Thymus (tissue), 11 donors: Measurements from ENCODE around the gene RUFY2. TPM values are rescaled to one million over a fixed set of nuclear protein-coding genes. Genes with fewer than 3 reads are reported as not detected.

Source experiments
- DNase-seq, 9 donors: peaks; one replicate each; pipeline ENCODE4 v3.0.0-alpha.2; 2013; ENCODE audit warnings: low spot score in 9 of 9, low read depth in 6 of 9, missing footprints in 1 of 9
- H3K27ac ChIP-seq, 2 donors: one replicate each; pipeline ENCODE4 v1.5.1; 2013; ENCODE audit warnings: control low read depth in 1 of 2, low read depth in 1 of 2, low read length in 1 of 2, mild to moderate bottlenecking in 1 of 2, moderate library complexity in 1 of 2
- H3K27me3 ChIP-seq, 2 donors: one replicate each; pipeline ENCODE4 v1.5.1; 2013; ENCODE audit warnings: low read length in 1 of 2; ENCODE audit not compliant: control insufficient read depth in 2 of 2, insufficient read depth in 1 of 2
- H3K36me3 ChIP-seq, 2 donors: one replicate each; pipeline ENCODE4 v1.5.1; 2013; ENCODE audit warnings: low read length in 1 of 2, mild to moderate bottlenecking in 1 of 2, moderate library complexity in 1 of 2; ENCODE audit not compliant: control insufficient read depth in 2 of 2, insufficient read depth in 2 of 2
- H3K4me1 ChIP-seq, 2 donors: one replicate each; pipeline ENCODE4 v1.5.1; 2013; ENCODE audit warnings: low read length in 2 of 2; ENCODE audit not compliant: control insufficient read depth in 2 of 2, insufficient read depth in 2 of 2
- H3K4me3 ChIP-seq, 2 donors: one replicate each; pipeline ENCODE4 v1.5.1; 2013; ENCODE audit warnings: low read length in 2 of 2, control low read depth in 1 of 2, mild to moderate bottlenecking in 1 of 2
- H3K9me3 ChIP-seq, 2 donors: one replicate each; pipeline ENCODE4 v1.5.1; 2013; ENCODE audit warnings: low read length in 1 of 2, mild to moderate bottlenecking in 1 of 2; ENCODE audit not compliant: control insufficient read depth in 2 of 2, insufficient read depth in 1 of 2
- WGBS: extraction: QIAGEN DNeasy Blood & Tissue Kit; methylation state at CpG from one replicate; pipeline ENCODE4 v1.1.7; 2013; 5-methylcytosine and 5-hydroxymethylcytosine counted together
- polyA plus RNA-seq: library from polyadenylated mRNA; stranded (reverse); fragments of 200-250 nt; gene quantifications from one replicate; pipeline ENCODE4 v1.2.3, GENCODE V29; 2013
- total RNA-seq: library from RNA; stranded (reverse); fragments of 120-200 nt; gene quantifications from one replicate; pipeline ENCODE4 v1.2.4, GENCODE V29; 2013
- donor health status: healthy.

Gene RUFY2
- total and polyA plus RNA-seq, 2 donors: 11.5 to 12.2 TPM

- H3K4me1 ChIP-seq: no peaks in the 10 kb centered on the region
- H3K27ac ChIP-seq: no peak overlapping the region
- H3K9me3 ChIP-seq: peaks cover 2 to 12% of the 10 kb centered on the region in 2 donors
- peaks cover 31 to 37% of the 10 kb centered on the region in 2 donors for H3K36me3 ChIP-seq
- WGBS: 97% methylated on average over 1 of the region's 1 CpG
- no peak for DNase-seq
- H3K4me3 ChIP-seq: no peak overlapping the region
- no peaks in the 10 kb centered on the region for H3K27me3 ChIP-seq
These were observed 35.5 kb downstream of the RUFY2 start for GRCh38 chr10:68371604-68372003.

- Histone ChIP-seq H3K4me1 (no peaks in the 10 kb centered on the region), H3K36me3 (peaks cover 18 to 29% of the 10 kb centered on the region in 2 donors), H3K4me3 (no peak overlapping the region), H3K9me3 (peaks cover 2 to 6% of the 10 kb centered on the region in 2 donors), H3K27ac (no peak overlapping the region), H3K27me3 (no peaks in the 10 kb centered on the region)
- no peak for DNase-seq
- WGBS: 98% methylated on average over 2 of the region's 2 CpGs
These were observed 40.0 kb downstream of the RUFY2 start for GRCh38 chr10:68367121-68367520.

- H3K27me3 ChIP-seq: no peaks in the 10 kb centered on the region
- no peaks in the 10 kb centered on the region for H3K4me1 ChIP-seq
- H3K36me3 ChIP-seq: peaks cover 18 to 27% of the 10 kb centered on the region in 2 donors
- H3K27ac ChIP-seq: no peak overlapping the region
- 99% methylated on average over 5 of the region's 5 CpGs for whole genome bisulfite sequencing
- H3K9me3 ChIP-seq: peaks cover 0 to 3% of the 10 kb centered on the region in 2 donors
- no peak overlapping the region for H3K4me3 ChIP-seq
- no peak for DNase-seq
These were observed 40.5 kb downstream of the RUFY2 start for GRCh38 chr10:68366600-68366999.

GRCh38 chr10:68365611-68366010 is 41.5 kb downstream of the RUFY2 start:
- WGBS: 71% methylated on average over 2 of the region's 2 CpGs
- peaks cover 14 to 22% of the 10 kb centered on the region in 2 donors for H3K36me3 ChIP-seq
- H3K9me3 ChIP-seq: no peaks in the 10 kb centered on the region
- no peak overlapping the region for H3K4me3 ChIP-seq
- H3K27me3 ChIP-seq: no peaks in the 10 kb centered on the region
- no peaks in the 10 kb centered on the region for H3K4me1 ChIP-seq
- H3K27ac ChIP-seq: no peak overlapping the region
- no peak for DNase-seq

GRCh38 chr10:68364101-68364886 is 42.8 kb downstream of the RUFY2 start:
- Histone ChIP-seq H3K27ac (no peak overlapping the region), H3K9me3 (no peaks in the 10 kb centered on the region), H3K36me3 (peaks cover 10 to 18% of the 10 kb centered on the region in 2 donors), H3K4me1 (no peaks in the 10 kb centered on the region), H3K27me3 (no peaks in the 10 kb centered on the region), H3K4me3 (no peak overlapping the region)
- WGBS: 97% methylated on average over 3 of the region's 3 CpGs
- no peak for DNase-seq

- Histone ChIP-seq H3K9me3 (no peaks in the 10 kb centered on the region), H3K4me1 (no peaks in the 10 kb centered on the region), H3K27me3 (no peaks in the 10 kb centered on the region), H3K27ac (no peak overlapping the region), H3K4me3 (no peak overlapping the region), H3K36me3 (peaks cover 17% of the 10 kb centered on the region in 2 donors)
- DNase-seq: no peak
- WGBS: 95% methylated on average over 3 of the region's 3 CpGs
These were observed 44.5 kb downstream of the RUFY2 start for GRCh38 chr10:68362590-68362989.

- no peak for DNase-seq
- no peaks in the 10 kb centered on the region for H3K27me3 ChIP-seq
- peaks cover 21 to 35% of the 10 kb centered on the region in 2 donors for H3K36me3 ChIP-seq
- WGBS: 98% methylated on average over 6 of the region's 6 CpGs
- H3K4me1 ChIP-seq: no peaks in the 10 kb centered on the region
- H3K9me3 ChIP-seq: no peaks in the 10 kb centered on the region
- H3K27ac ChIP-seq: no peak overlapping the region
- no peak overlapping the region for H3K4me3 ChIP-seq
These were observed 47.9 kb downstream of the RUFY2 start for GRCh38 chr10:68359189-68359588.

GRCh38 chr10:68353537-68353936 is 53.5 kb downstream of the RUFY2 start:
- no peak overlapping the region for H3K27ac ChIP-seq
- no peaks in the 10 kb centered on the region for H3K27me3 ChIP-seq
- no peaks in the 10 kb centered on the region for H3K9me3 ChIP-seq
- no peak overlapping the region for H3K4me3 ChIP-seq
- H3K4me1 ChIP-seq: no peaks in the 10 kb centered on the region
- 98% methylated on average over 2 of the region's 2 CpGs for WGBS
- DNase-seq: no peak
- peaks cover 21 to 41% of the 10 kb centered on the region in 2 donors for H3K36me3 ChIP-seq

GRCh38 chr10:68348265-68348741 is 58.8 kb downstream of the RUFY2 start:
- Histone ChIP-seq H3K27me3 (no peaks in the 10 kb centered on the region), H3K36me3 (peaks cover 14 to 44% of the 10 kb centered on the region in 2 donors), H3K27ac (no peak overlapping the region), H3K4me1 (no peaks in the 10 kb centered on the region), H3K9me3 (no peaks in the 10 kb centered on the region), H3K4me3 (no peak overlapping the region)
- DNase-seq: peak in 3 of 9 donors; percentile 35 to 70 (median 53)
- WGBS: 70% methylated on average over 2 of the region's 2 CpGs
